ENCODE data around the gene TMEM123.
"Not testable (repeated sequence)": the region's sequence is repeated elsewhere in the genome, so short reads cannot be mapped to it uniquely, and the experiment has no call there.

DNA sequence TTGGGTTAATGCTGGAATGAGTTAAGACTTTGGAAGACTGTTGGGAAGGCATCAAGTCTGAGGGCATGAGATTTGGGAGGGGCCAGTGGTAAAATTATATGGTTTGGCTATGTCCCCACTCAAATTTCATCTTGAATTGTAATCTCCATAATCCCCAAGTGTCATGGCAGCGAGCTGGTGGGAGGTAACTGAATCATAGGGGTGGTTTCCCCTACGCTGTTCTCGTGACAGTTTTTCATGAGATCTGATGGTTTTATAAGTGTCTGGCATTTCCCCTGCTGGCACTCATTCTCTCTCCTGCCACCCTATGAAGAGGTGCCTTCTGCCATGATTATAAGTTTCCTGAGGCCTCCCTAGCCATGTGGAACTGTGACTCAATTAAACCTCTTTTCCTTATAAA lies 19.0 kb downstream of the TMEM123 start:
- TF ChIP-seq KAT7 (CRISPR knock-in tag; IDR thresholded peaks at IDR 0.05; ENCODE audit: borderline replicate concordance): not testable (repeated sequence)
- TF ChIP-seq, protein P1, sequence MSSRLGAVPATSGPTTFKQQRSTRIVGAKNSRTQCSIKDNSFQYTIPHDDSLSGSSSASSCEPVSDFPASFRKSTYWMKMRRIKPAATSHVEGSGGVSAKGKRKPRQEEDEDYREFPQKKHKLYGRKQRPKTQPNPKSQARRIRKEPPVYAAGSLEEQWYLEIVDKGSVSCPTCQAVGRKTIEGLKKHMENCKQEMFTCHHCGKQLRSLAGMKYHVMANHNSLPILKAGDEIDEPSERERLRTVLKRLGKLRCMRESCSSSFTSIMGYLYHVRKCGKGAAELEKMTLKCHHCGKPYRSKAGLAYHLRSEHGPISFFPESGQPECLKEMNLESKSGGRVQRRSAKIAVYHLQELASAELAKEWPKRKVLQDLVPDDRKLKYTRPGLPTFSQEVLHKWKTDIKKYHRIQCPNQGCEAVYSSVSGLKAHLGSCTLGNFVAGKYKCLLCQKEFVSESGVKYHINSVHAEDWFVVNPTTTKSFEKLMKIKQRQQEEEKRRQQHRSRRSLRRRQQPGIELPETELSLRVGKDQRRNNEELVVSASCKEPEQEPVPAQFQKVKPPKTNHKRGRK (CRISPR knock-in tag; IDR thresholded peaks at IDR 0.05; ENCODE audit: borderline replicate concordance): not testable (repeated sequence)
